PC-9 (cell line): ENCODE measurements around the gene CEP83. TPM values are rescaled to one million over a fixed set of nuclear protein-coding genes. Genes with fewer than 3 reads are reported as not detected.

ENCODE experiments used
- BruUV-seq: library from RNA; stranded (reverse); fragments of 400-500 nt; replicated peaks from 2 replicates; lab custom pipeline; 2021; lab: Mats Ljungman, UMichigan
- CTCF ChIA-PET: fragments of 300-600 bp; sonication (Branson Sonifier 250); formaldehyde crosslinking; loops from one replicate; lab custom pipeline; 2022; ENCODE audit warnings: antibody characterized with exemption; lab: Charles Lee
- POLR2A ChIA-PET: fragments of 300-600 bp; sonication (Branson Sonifier 250); formaldehyde crosslinking; loops from one replicate; lab custom pipeline; 2022; ENCODE audit warnings: antibody characterized with exemption; ENCODE audit not compliant: unreplicated experiment; lab: Charles Lee
- DNase-seq, 2 experiments: peaks; one replicate each; pipeline versions ENCODE4 v3.0.0 to v3.0.0-alpha.2; 2015 to 2022; ENCODE audit warnings: mixed read lengths in 1 of 2
- H2AFZ ChIP-seq: fragments of 200-600 bp; sonication (generic); 2 replicates; pipeline ENCODE4 v1.8.1; 2017; ENCODE audit warnings: antibody characterized with exemption
- H3F3A ChIP-seq: fragments of 200-600 bp; sonication (generic); 2 replicates; pipeline ENCODE4 v1.8.1; 2017; ENCODE audit warnings: antibody characterized with exemption, mild to moderate bottlenecking, low read depth; ENCODE audit not compliant: insufficient read depth
- H3K27ac ChIP-seq: fragments of 200-600 bp; sonication (generic); 2 replicates; pipeline ENCODE4 v1.6.1; 2016; ENCODE audit warnings: mixed run types
- H3K27me3 ChIP-seq: fragments of 200-600 bp; sonication (generic); 2 replicates; pipeline ENCODE4 v1.6.1; 2016; ENCODE audit warnings: low read depth, mixed run types; ENCODE audit not compliant: insufficient read depth
- H3K36me3 ChIP-seq: fragments of 200-600 bp; sonication (generic); 2 replicates; pipeline ENCODE4 v1.6.1; 2016; ENCODE audit warnings: low read depth, mixed run types
- H3K4me1 ChIP-seq: fragments of 200-600 bp; sonication (generic); replicated peaks from 2 replicates; pipeline ENCODE4 v1.6.1; 2016; ENCODE audit warnings: mixed run types; ENCODE audit not compliant: insufficient read depth
- H3K4me2 ChIP-seq: fragments of 200-600 bp; sonication (generic); 2 replicates; pipeline ENCODE4 v1.6.1; 2017; ENCODE audit warnings: mixed run types
- H3K4me3 ChIP-seq: fragments of 200-600 bp; sonication (generic); 2 replicates; pipeline ENCODE4 v1.6.1; 2016; ENCODE audit warnings: mixed run types
- H3K79me2 ChIP-seq: fragments of 200-600 bp; sonication (generic); 2 replicates; pipeline ENCODE4 v1.6.1; 2017; ENCODE audit warnings: low read depth, mixed run types
- H3K9me2 ChIP-seq: fragments of 200-600 bp; sonication (generic); 2 replicates; pipeline ENCODE4 v1.8.1; 2017; ENCODE audit warnings: mild to moderate bottlenecking; ENCODE audit not compliant: insufficient read depth
- H3K9me3 ChIP-seq: fragments of 200-600 bp; sonication (generic); 2 replicates; pipeline ENCODE4 v1.8.1; 2016; ENCODE audit warnings: low read depth; ENCODE audit not compliant: insufficient read depth
- H4K20me1 ChIP-seq: fragments of 200-600 bp; sonication (generic); 2 replicates; pipeline ENCODE4 v1.8.1; 2017; ENCODE audit not compliant: insufficient read depth
- CTCF ChIP-seq: fragments of 200-600 bp; sonication (generic); conservative IDR thresholded peaks from 2 replicates; pipeline ENCODE4 v1.6.1; 2017; ENCODE audit warnings: mixed run types, antibody characterized with exemption, mild to moderate bottlenecking, moderate library complexity
- EZH2 ChIP-seq: fragments of 200-600 bp; sonication (generic); IDR thresholded peaks from 2 replicates; pipeline ENCODE4 v1.8.0; 2017; ENCODE audit warnings: antibody characterized with exemption, low read depth
- intact Hi-C: fragments of 100-400 bp; cut with micrococcal nuclease; formaldehyde crosslinking; loops from one replicate; pipeline ENCODE4 v1.10.0; 2022; ENCODE audit not compliant: unreplicated experiment
- total RNA-seq: library from RNA; stranded (reverse); gene quantifications from 2 replicates; pipeline ENCODE4 v1.2.3, GENCODE V29; 2021

The CEP83 gene
- total RNA-seq, 1 experiment from 2014 or later: 19.6 TPM

GRCh38 chr12:94286583-94287244, 173.0 kb downstream of the CEP83 start:
- no peaks in the 10 kb centered on the region for H3F3A ChIP-seq
- H3K27ac ChIP-seq: no peak overlapping the region
- H4K20me1 ChIP-seq: 0 out of 2 replicates have a peak, but pooled peaks cover 3% of the 10 kb centered on the region
- no peak overlapping the region for H3K4me3 ChIP-seq
- no peak overlapping the region for H2AFZ ChIP-seq
- CTCF ChIA-PET: no interaction called here
- H3K27me3 ChIP-seq: no peaks in the 10 kb centered on the region
- TF ChIP-seq EZH2: no peak
- TF ChIP-seq CTCF: no peak
- POLR2A ChIA-PET: no interaction called here
- no peaks in the 10 kb centered on the region for H3K9me3 ChIP-seq
- H3K36me3 ChIP-seq: no peaks in the 10 kb centered on the region
- H3K4me1 ChIP-seq: no peaks in the 10 kb centered on the region
- no peaks in the 10 kb centered on the region for H3K9me2 ChIP-seq
- no peaks in the 10 kb centered on the region for H3K79me2 ChIP-seq
- intact Hi-C loops: no loop called here
- BruUV-seq: no TSS peak
- no peak for DNase-seq
- H3K4me2 ChIP-seq: no peak overlapping the region

- Histone ChIP-seq H4K20me1 (0 out of 2 replicates have a peak, but pooled peaks cover 3% of the 10 kb centered on the region), H3K4me2 (no peak overlapping the region), H3K36me3 (no peaks in the 10 kb centered on the region), H3K4me3 (no peak overlapping the region), H3K27me3 (no peaks in the 10 kb centered on the region), H2AFZ (no peak overlapping the region), H3K4me1 (no peaks in the 10 kb centered on the region), H3K9me2 (no peaks in the 10 kb centered on the region), H3K79me2 (no peaks in the 10 kb centered on the region), H3K9me3 (no peaks in the 10 kb centered on the region), H3F3A (no peaks in the 10 kb centered on the region), H3K27ac (no peak overlapping the region)
- no peak for DNase-seq
- intact Hi-C loops: no loop called here
- CTCF ChIA-PET: no interaction called here
- no TSS peak for BruUV-seq
- TF ChIP-seq CTCF (no peak), EZH2 (no peak)
- POLR2A ChIA-PET: no interaction called here
These were observed 173.6 kb downstream of the CEP83 start for GRCh38 chr12:94285943-94286582.

- H3K9me3 ChIP-seq: no peaks in the 10 kb centered on the region
- H3K27ac ChIP-seq: no peak overlapping the region
- H3K9me2 ChIP-seq: no peaks in the 10 kb centered on the region
- intact Hi-C loops: no loop called here
- CTCF ChIA-PET: no interaction called here
- no peak for DNase-seq
- H3K27me3 ChIP-seq: no peaks in the 10 kb centered on the region
- H4K20me1 ChIP-seq: 0 out of 2 replicates have a peak, but pooled peaks cover 3% of the 10 kb centered on the region
- POLR2A ChIA-PET: no interaction called here
- no peak overlapping the region for H3K4me3 ChIP-seq
- H3K79me2 ChIP-seq: no peaks in the 10 kb centered on the region
- no peak overlapping the region for H3K4me2 ChIP-seq
- no TSS peak for BruUV-seq
- H2AFZ ChIP-seq: no peak overlapping the region
- no peaks in the 10 kb centered on the region for H3F3A ChIP-seq
- no peaks in the 10 kb centered on the region for H3K4me1 ChIP-seq
- TF ChIP-seq CTCF (no peak), EZH2 (no peak)
- no peaks in the 10 kb centered on the region for H3K36me3 ChIP-seq
These were observed 174.8 kb downstream of the CEP83 start for GRCh38 chr12:94284859-94285258.
